GM23248 (cell line): ENCODE results near the gene ADAMTS17. TPM values are rescaled to one million over a fixed set of nuclear protein-coding genes. Genes with fewer than 3 reads are reported as not detected.

Experiments used
- DNase-seq: peaks from one replicate; pipeline ENCODE4 v3.0.0-alpha.2; 2015
- H2AFZ ChIP-seq: fragments of 200-600 bp; sonication (generic); 2 replicates; pipeline ENCODE4 v1.6.1; 2016; ENCODE audit warnings: antibody characterized with exemption
- H3F3A ChIP-seq: fragments of 200-600 bp; sonication (generic); 2 replicates; pipeline ENCODE4 v1.6.1; 2016; ENCODE audit warnings: mild to moderate bottlenecking, antibody characterized with exemption, mixed run types; ENCODE audit not compliant: insufficient read depth
- H3K27ac ChIP-seq: fragments of 200-600 bp; sonication (generic); 2 replicates; pipeline ENCODE4 v1.5.1; 2016; ENCODE audit warnings: mild to moderate bottlenecking
- H3K27me3 ChIP-seq: fragments of 200-600 bp; sonication (generic); replicated peaks from 2 replicates; pipeline ENCODE4 v1.6.1; 2016; ENCODE audit warnings: mild to moderate bottlenecking; ENCODE audit not compliant: insufficient read depth
- H3K36me3 ChIP-seq: fragments of 200-600 bp; sonication (generic); 2 replicates; pipeline ENCODE4 v1.6.1; 2016; ENCODE audit warnings: low read depth, mild to moderate bottlenecking
- H3K4me1 ChIP-seq: fragments of 200-600 bp; sonication (generic); 2 replicates; pipeline ENCODE4 v1.6.1; 2016; ENCODE audit warnings: mild to moderate bottlenecking; ENCODE audit not compliant: insufficient read depth
- H3K4me2 ChIP-seq: fragments of 200-600 bp; sonication (generic); one replicate; pipeline ENCODE4 v1.6.1; 2016; ENCODE audit warnings: mild to moderate bottlenecking; ENCODE audit not compliant: unreplicated experiment
- H3K4me3 ChIP-seq: fragments of 200-600 bp; sonication (generic); 2 replicates; pipeline ENCODE4 v1.5.1; 2016; ENCODE audit warnings: mild to moderate bottlenecking
- H3K79me2 ChIP-seq: fragments of 200-600 bp; sonication (generic); 2 replicates; pipeline ENCODE4 v1.6.1; 2016; ENCODE audit warnings: mild to moderate bottlenecking; ENCODE audit not compliant: insufficient read depth
- H3K9ac ChIP-seq: fragments of 200-600 bp; sonication (generic); 2 replicates; pipeline ENCODE4 v1.6.1; 2016; ENCODE audit warnings: mild to moderate bottlenecking
- H3K9me2 ChIP-seq: fragments of 200-600 bp; sonication (generic); 2 replicates; pipeline ENCODE4 v1.6.1; 2016; ENCODE audit warnings: mixed run types, mild to moderate bottlenecking, moderate library complexity; ENCODE audit not compliant: insufficient read depth
- H3K9me3 ChIP-seq: fragments of 200-600 bp; sonication (generic); one replicate; pipeline ENCODE4 v1.6.1; 2017; ENCODE audit warnings: low read depth
- H4K20me1 ChIP-seq: fragments of 200-600 bp; sonication (generic); 2 replicates; pipeline ENCODE4 v1.6.0; 2016; ENCODE audit not compliant: insufficient read depth
- EZH2 ChIP-seq: fragments of 200-600 bp; sonication (generic); IDR thresholded peaks from 2 replicates; pipeline ENCODE4 v1.6.1; 2018; ENCODE audit warnings: antibody characterized with exemption, mild to moderate bottlenecking; ENCODE audit not compliant: insufficient read depth, poor library complexity, severe bottlenecking
- EZH2phosphoT487 ChIP-seq: fragments of 200-600 bp; sonication (generic); IDR thresholded peaks from 2 replicates; pipeline ENCODE4 v1.6.1; 2018; ENCODE audit warnings: antibody characterized with exemption, moderate library complexity, mild to moderate bottlenecking, low read depth; ENCODE audit not compliant: insufficient read depth
- WGBS, 2 experiments: methylation state at CpG; one replicate each; pipeline ENCODE4 v1.1.6; 2015 to 2017; ENCODE audit warnings: low lambda C conversion rate in 2 of 2, low coverage in 1 of 2; ENCODE audit errors: missing lambda C conversion rate in 2 of 2; 5-methylcytosine and 5-hydroxymethylcytosine counted together
- in situ Hi-C: fragments of 300-500 bp; cut with MboI; formaldehyde crosslinking; loops from 2 replicates; pipeline ENCODE4 v1.15.0; 2020
- polyA plus RNA-seq: library from polyadenylated mRNA; unstranded; fragments of >200 nt; fragmentation: Nextera tagmentation; extraction: Ambion mirVana; gene quantifications from 2 replicates; pipeline ENCODE4 v1.2.1, GENCODE V29; 2016
- total RNA-seq: library from RNA; depleted of rRNA; stranded (reverse); fragments of >200 nt; shearing (Covaris generic); gene quantifications from 2 replicates; pipeline ENCODE4 v1.2.3, GENCODE V29; 2014

ADAMTS17 gene
- total and polyA plus RNA-seq, 2 experiments from 2014 or later = not detected

GRCh38 chr15:99987119-99987506, 354.7 kb downstream of the ADAMTS17 start:
- TF ChIP-seq EZH2phosphoT487 (no peak), EZH2 (no peak)
- no peak overlapping the region for H3K4me3 ChIP-seq
- DNase-seq = no peak
- H3K27me3 ChIP-seq = no peaks in the 10 kb centered on the region
- no peak overlapping the region for H2AFZ ChIP-seq
- no peaks in the 10 kb centered on the region for H3K4me1 ChIP-seq
- no peaks in the 10 kb centered on the region for H4K20me1 ChIP-seq
- 56 to 78% methylated on average over 5 of the region's 5 CpGs for WGBS, 2 experiments
- no peaks in the 10 kb centered on the region for H3K9me2 ChIP-seq
- no peaks in the 10 kb centered on the region for H3K9me3 ChIP-seq
- no peaks in the 10 kb centered on the region for H3F3A ChIP-seq
- H3K36me3 ChIP-seq = no peaks in the 10 kb centered on the region
- in situ Hi-C loops = no loop called here
- no peak overlapping the region for H3K9ac ChIP-seq
- H3K27ac ChIP-seq = no peak overlapping the region
- H3K79me2 ChIP-seq = no peaks in the 10 kb centered on the region
- H3K4me2 ChIP-seq = no peak overlapping the region

GRCh38 chr15:99986297-99987118, 355.3 kb downstream of the ADAMTS17 start:
- H3K27ac ChIP-seq = no peak overlapping the region
- no peaks in the 10 kb centered on the region for H3K27me3 ChIP-seq
- H3K9ac ChIP-seq = no peak overlapping the region
- H3K79me2 ChIP-seq = no peaks in the 10 kb centered on the region
- no peak overlapping the region for H3K4me3 ChIP-seq
- WGBS, 2 experiments = 18 to 32% methylated on average over 9 of the region's 9 CpGs
- H3K4me1 ChIP-seq = no peaks in the 10 kb centered on the region
- no peaks in the 10 kb centered on the region for H3K9me3 ChIP-seq
- in situ Hi-C loops = no loop called here
- H3K4me2 ChIP-seq = no peak overlapping the region
- no peak for TF ChIP-seq EZH2phosphoT487
- no peak for TF ChIP-seq EZH2
- no peaks in the 10 kb centered on the region for H3K36me3 ChIP-seq
- no peaks in the 10 kb centered on the region for H3K9me2 ChIP-seq
- H2AFZ ChIP-seq = no peak overlapping the region
- DNase-seq = no peak
- H3F3A ChIP-seq = no peaks in the 10 kb centered on the region
- no peaks in the 10 kb centered on the region for H4K20me1 ChIP-seq

DNA sequence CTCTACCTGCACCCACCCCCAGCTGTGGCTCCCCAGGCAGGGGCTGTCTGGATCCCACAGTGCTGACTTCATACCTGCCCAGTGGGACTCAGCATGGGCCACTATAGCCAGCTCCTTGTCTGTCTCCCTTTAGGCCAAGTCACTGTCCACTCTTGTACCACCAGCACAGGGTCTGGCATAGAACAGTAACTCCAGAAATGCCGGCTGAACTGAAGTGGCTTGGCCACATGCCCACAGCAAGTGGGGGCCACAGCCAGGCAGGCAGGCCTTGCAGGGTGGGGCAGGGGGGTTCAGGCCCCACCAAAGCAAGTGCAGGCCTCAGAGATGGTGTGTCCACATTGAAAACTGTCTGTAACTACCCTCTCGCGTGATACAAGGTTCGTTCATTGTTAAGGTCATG, 355.9 kb downstream of the ADAMTS17 start:
- no peak overlapping the region for H2AFZ ChIP-seq
- no peak overlapping the region for H3K4me2 ChIP-seq
- in situ Hi-C loops = no loop called here
- no peaks in the 10 kb centered on the region for H3K79me2 ChIP-seq
- H3K36me3 ChIP-seq = no peaks in the 10 kb centered on the region
- no peaks in the 10 kb centered on the region for H3F3A ChIP-seq
- H3K9me3 ChIP-seq = no peaks in the 10 kb centered on the region
- H3K27ac ChIP-seq = no peak overlapping the region
- no peak for DNase-seq
- H3K9me2 ChIP-seq = no peaks in the 10 kb centered on the region
- H4K20me1 ChIP-seq = no peaks in the 10 kb centered on the region
- 69 to 80% methylated on average over 4 of the region's 4 CpGs for WGBS, 2 experiments
- no peak overlapping the region for H3K9ac ChIP-seq
- no peaks in the 10 kb centered on the region for H3K4me1 ChIP-seq
- no peak overlapping the region for H3K4me3 ChIP-seq
- TF ChIP-seq EZH2 = no peak
- no peak for TF ChIP-seq EZH2phosphoT487
- no peaks in the 10 kb centered on the region for H3K27me3 ChIP-seq

- no peak overlapping the region for H3K4me2 ChIP-seq
- TF ChIP-seq EZH2 (no peak), EZH2phosphoT487 (no peak)
- no peak for DNase-seq
- H3K4me1 ChIP-seq = no peaks in the 10 kb centered on the region
- H3K27me3 ChIP-seq = no peaks in the 10 kb centered on the region
- no peaks in the 10 kb centered on the region for H3F3A ChIP-seq
- H3K4me3 ChIP-seq = no peak overlapping the region
- H3K9ac ChIP-seq = no peak overlapping the region
- no peaks in the 10 kb centered on the region for H3K9me3 ChIP-seq
- no peaks in the 10 kb centered on the region for H3K9me2 ChIP-seq
- no peaks in the 10 kb centered on the region for H4K20me1 ChIP-seq
- no peaks in the 10 kb centered on the region for H3K79me2 ChIP-seq
- no peaks in the 10 kb centered on the region for H3K36me3 ChIP-seq
- H3K27ac ChIP-seq = no peak overlapping the region
- in situ Hi-C loops = no loop called here
- 56 to 59% methylated on average over 17 to 18 of the region's 18 CpGs for WGBS, 2 experiments
- H2AFZ ChIP-seq = no peak overlapping the region
Observed at GRCh38 chr15:99984491-99985243, 357.1 kb downstream of the ADAMTS17 start.
